Measurements from ENCODE around the gene ZNF732.

GRCh38 chr4:294732-295131 is 10.5 kb downstream of the ZNF732 start:
- TF ChIP-seq PATZ1 (CRISPR knock-in tag; IDR thresholded peaks at IDR 0.05; ENCODE audit: borderline replicate concordance) (no peak), GLIS3 (CRISPR knock-in tag; IDR thresholded peaks at IDR 0.05) (no peak), OSR1 (CRISPR knock-in tag; IDR thresholded peaks at IDR 0.05) (no peak), ISL1 (CRISPR knock-in tag; IDR thresholded peaks at IDR 0.05) (no peak)
